Stimulated activated effector memory CD8-positive, alpha-beta T cell treated with anti-CD3 and anti-CD28 coated beads, Interleukin-12 subunit alpha, Interleukin-12 subunit beta, amount 100 ng/mL, for 72 hours (primary cell): ENCODE data around the gene HELZ.

Source experiments
- ATAC-seq: fragments of 150-1000 bp; cut with Tn5 transposase; 2 replicates; pipeline ENCODE4 v1.10.0; 2021
- DNase-seq, 2 donors: peaks; one replicate each; pipeline ENCODE4 v3.0.0; 2021 to 2022; ENCODE audit warnings: low spot score in 2 of 2
- H3K27ac Mint-ChIP-seq: one replicate; pipeline ENCODE4 v1.8.0; 2022; ENCODE audit warnings: mild to moderate bottlenecking, mixed read lengths
- H3K36me3 Mint-ChIP-seq: one replicate; pipeline ENCODE4 v1.8.0; 2022; ENCODE audit warnings: mild to moderate bottlenecking, mixed read lengths
- H3K4me1 Mint-ChIP-seq: one replicate; pipeline ENCODE4 v1.8.0; 2022; ENCODE audit warnings: mixed read lengths
- H3K4me3 Mint-ChIP-seq: one replicate; pipeline ENCODE4 v1.8.0; 2022; ENCODE audit warnings: mild to moderate bottlenecking, mixed read lengths
- H3K9me3 Mint-ChIP-seq: one replicate; pipeline ENCODE4 v1.8.0; 2022; ENCODE audit warnings: mixed read lengths

HELZ gene

DNA sequence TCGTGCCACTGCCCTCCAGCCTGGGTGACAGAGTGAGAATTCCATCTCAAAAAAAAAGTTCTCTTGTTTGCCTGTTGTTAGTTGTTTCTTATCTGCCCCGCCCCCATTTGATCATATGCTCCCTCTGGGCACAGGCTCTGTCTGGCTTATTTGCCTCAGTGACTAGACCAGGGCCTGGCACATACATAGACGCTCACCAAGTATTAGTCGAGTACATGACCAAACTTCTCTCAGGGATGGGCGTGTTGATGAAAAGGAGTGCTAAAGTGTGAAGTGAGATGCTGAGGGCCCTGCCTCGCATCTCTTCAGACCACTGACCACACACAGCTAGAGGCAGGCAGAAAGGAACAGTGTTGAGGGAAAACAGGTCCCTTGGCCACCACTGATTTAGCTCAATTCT, 3.3 kb upstream of the HELZ start:
- H3K36me3 Mint-ChIP-seq = peaks cover 11% of the 10 kb centered on the region
- peak overlapping the region; percentile 79 for H3K27ac Mint-ChIP-seq
- no peak for ATAC-seq
- DNase-seq = no peak
- peak overlapping the region; percentile 84 for H3K4me3 Mint-ChIP-seq
- no peaks in the 10 kb centered on the region for H3K9me3 Mint-ChIP-seq
- H3K4me1 Mint-ChIP-seq = peaks cover 31% of the 10 kb centered on the region

DNA sequence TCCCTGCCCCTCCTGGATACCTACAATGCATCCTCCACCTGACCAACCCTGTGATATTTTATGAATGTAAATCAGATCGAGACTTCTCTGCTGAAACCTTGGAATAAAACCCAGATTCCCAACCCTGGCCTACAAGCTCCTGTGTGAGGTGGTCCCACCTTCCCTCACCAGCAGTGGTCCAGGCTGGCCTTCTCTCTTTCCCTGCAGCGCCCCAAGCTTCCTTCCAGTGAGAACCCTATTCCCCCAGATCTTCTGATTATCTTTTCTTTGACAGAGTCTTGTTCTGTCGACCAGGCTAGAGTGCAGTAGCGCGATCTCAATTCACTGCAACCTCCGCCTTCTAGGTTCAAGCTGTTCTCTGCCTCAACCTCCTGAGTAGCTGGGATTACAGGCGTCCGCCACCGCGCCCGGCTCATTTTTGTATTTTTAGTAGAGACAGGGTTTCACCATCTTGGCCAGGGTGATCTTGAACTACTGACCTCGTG, 2.5 kb upstream of the HELZ start:
- H3K9me3 Mint-ChIP-seq = no peaks in the 10 kb centered on the region
- ATAC-seq (no peak), DNase-seq (no peak)
- peaks cover 19% of the 10 kb centered on the region for H3K36me3 Mint-ChIP-seq
- H3K27ac Mint-ChIP-seq = peak overlapping the region; percentile 89
- peak overlapping the region; percentile 84 for H3K4me3 Mint-ChIP-seq
- H3K4me1 Mint-ChIP-seq = peaks cover 33% of the 10 kb centered on the region

DNA sequence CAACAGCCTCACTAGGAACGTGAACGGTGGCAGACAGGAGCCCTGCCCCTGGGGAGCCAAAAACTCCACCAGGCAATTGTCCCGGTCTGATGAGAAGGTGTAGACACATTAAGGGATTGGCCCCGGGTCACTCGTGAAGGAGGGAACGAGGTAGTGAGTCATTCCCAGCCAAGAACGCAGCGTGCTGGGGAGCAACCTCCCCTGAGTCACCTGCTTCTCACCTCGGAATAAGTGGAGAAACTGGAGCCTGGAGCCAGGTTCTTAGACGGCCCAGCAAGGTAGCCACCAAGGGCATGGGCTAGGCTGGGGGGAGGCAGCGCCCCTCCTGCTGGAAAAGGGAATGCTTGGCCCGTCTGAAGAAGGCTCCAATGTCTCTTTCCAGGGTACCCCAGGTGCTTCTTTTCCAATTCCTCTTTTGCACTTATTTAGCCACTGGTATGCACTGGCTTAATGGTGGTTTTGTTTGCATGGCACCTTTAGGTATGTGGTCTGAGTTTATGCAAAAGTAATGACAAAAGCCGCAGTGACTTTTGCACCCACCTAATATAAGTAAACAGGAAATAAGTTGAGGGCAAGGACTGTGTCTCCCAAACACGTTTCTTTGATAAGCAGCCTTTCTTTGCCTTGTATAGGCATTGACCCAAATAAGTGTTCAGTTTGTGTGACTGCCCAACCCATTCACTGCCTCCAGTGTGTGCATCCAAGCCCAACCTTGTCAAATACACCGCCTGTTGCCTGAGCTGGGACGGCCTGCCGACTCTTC, 1.8 kb upstream of the HELZ start:
- DNase-seq (peak; percentile 39 to 74), ATAC-seq (peak; percentile 81)
- peaks cover 25% of the 10 kb centered on the region for H3K36me3 Mint-ChIP-seq
- H3K9me3 Mint-ChIP-seq = no peaks in the 10 kb centered on the region
- peak overlapping the region; percentile 84 for H3K4me3 Mint-ChIP-seq
- peak overlapping the region; percentile 89 for H3K27ac Mint-ChIP-seq
- H3K4me1 Mint-ChIP-seq = peaks cover 37% of the 10 kb centered on the region

DNA sequence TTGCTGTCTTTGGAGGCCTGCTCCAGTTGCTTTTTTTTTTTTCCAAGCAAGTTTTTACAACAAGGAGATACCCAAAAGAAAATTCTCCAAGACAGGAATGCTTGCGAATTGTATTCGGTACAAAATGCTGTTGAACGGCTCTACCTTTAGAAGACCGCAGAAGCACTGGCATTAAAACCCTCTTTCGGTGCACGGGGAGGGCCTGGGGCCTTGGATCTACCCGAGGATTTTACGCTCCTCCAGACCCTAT, 1.3 kb upstream of the HELZ start:
- Mint-ChIP-seq H3K4me3 (peak overlapping the region; percentile 84), H3K4me1 (peaks cover 42% of the 10 kb centered on the region), H3K36me3 (peaks cover 30% of the 10 kb centered on the region), H3K9me3 (no peaks in the 10 kb centered on the region), H3K27ac (peak overlapping the region; percentile 89)
- ATAC-seq (no peak), DNase-seq (no peak)

DNA sequence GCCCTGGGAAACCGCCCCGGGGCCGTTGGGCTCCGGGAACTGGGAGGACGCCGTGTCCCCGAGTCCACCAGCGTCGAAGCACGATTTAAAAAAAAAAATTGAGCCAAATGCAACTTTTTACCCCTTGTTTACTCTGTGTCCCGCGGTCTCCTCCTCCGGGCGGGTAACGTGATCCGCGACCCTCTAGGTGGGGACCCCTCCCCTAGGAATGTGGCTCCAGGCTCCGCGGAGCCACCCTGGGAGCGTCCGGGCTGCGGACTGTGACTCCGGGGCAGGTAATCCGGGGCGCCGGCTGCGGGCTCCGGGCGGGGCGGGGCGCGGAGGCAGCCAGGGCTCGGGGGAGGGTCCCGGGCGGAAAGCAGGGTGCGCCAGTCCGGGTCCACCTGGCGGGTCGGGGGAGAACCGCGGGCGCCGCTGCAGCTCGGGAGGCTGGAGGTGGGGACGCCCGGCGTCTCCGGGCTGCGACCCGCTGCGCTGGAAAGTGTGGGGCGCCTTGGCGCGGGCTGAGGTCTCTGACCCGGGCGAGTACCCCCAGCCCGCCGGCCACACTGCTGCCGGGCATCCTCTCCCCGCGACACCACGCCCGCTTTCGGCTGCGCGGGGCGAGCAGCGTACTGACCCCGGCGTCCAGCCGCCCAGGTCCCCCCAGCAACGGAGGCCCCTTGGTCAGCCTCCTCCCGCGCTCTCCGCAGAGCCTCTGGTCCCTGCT, 852 bp upstream of the HELZ start:
- Mint-ChIP-seq H3K36me3 (peaks cover 35% of the 10 kb centered on the region), H3K9me3 (no peaks in the 10 kb centered on the region), H3K4me3 (peak overlapping the region; percentile 84), H3K27ac (peak overlapping the region; percentile 89), H3K4me1 (peaks cover 46% of the 10 kb centered on the region)
- peak in 1 of 2 donors; percentile 69 for DNase-seq
- peak; percentile 27 for ATAC-seq

DNA sequence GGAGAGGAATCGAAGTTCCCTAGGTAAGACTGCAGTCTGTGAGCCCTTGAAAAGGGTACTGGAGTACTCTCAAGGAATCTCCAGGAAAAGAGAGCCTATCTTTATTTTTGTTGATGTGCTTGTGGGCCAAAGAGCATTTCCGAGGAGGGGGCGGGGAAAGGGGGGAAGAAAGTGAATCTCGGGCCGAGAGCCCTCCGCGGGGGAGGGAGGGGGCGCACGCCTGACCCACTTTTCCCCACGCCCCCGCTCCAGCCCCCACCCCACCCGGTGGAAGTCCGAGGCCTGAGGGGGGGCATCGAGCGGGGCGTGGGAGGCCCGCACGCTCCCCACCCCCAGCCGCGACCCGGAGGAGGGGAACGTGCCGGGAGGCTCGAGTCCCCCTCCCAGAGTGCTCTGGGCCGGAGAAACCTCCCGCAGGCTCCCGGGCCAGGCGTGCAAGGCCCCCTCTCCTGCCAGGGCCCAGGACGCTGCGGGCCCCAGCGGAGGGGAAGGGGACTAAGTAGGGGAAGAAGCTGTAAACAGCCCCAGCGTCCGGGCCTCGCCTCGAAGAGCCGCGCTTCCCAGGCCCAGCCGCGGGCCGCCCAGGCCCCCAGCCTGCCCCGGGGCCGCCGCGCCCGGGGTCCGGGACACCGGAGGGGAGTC, 444 bp downstream of the HELZ start:
- DNase-seq = no peak
- Mint-ChIP-seq H3K4me3 (peak overlapping the region; percentile 84), H3K4me1 (peaks cover 59% of the 10 kb centered on the region), H3K27ac (peak overlapping the region; percentile 92), H3K9me3 (no peaks in the 10 kb centered on the region), H3K36me3 (peaks cover 48% of the 10 kb centered on the region)
- peak; percentile 46 for ATAC-seq

DNA sequence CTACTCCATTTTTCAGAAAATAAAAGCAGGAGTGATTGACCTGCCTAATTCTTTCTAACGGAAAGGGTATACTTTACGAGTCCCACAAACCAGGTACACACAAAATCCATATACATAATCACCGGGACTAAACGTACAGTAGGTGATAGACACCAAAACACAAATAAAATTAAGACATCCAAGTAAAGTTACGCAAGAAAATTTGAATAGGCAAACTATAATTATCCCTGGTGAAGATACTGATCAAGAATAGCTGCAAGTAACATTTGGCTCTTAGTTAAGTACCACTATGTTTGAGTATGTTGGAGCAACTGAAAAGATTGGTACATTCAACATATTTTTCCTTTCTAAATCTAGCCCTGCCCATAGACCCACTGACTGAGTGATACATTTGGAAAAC, 1.7 kb downstream of the HELZ start:
- H3K9me3 Mint-ChIP-seq = no peaks in the 10 kb centered on the region
- peaks cover 64% of the 10 kb centered on the region for H3K4me1 Mint-ChIP-seq
- ATAC-seq (no peak), DNase-seq (no peak)
- H3K4me3 Mint-ChIP-seq = peak overlapping the region; percentile 84
- peaks cover 61% of the 10 kb centered on the region for H3K36me3 Mint-ChIP-seq
- peak overlapping the region; percentile 92 for H3K27ac Mint-ChIP-seq

DNA sequence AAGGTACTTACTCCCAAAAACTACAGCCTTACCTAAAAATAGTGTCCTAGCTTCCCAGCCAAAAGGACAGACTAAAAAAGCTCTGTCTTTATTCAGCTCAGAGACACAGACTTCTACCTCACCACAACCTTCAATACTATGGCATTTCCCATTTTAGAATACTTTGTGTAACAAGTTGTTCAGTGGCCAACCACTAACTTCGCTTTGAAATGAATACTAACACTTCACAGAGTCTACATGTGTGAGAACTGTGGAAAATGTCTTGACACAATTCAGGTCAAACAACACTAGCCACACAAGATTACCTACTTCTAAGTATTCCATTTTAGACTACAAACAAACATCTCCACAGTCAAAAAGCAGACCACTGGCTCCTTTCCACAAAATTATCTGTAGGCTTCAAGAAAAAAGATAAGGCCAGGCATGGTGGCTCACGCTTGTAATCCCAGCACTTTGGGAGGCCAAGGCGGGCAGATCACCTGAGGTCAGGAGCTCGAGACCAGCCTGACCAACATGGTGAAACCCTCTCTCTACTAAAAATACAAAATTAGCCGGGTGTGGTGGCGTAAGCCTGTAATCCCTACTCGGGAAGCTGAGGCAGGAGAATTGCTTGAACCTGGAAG, 3.2 kb downstream of the HELZ start:
- peak overlapping the region; percentile 68 for H3K27ac Mint-ChIP-seq
- no peak for DNase-seq
- peaks cover 75% of the 10 kb centered on the region for H3K36me3 Mint-ChIP-seq
- H3K4me1 Mint-ChIP-seq = peaks cover 50% of the 10 kb centered on the region
- H3K9me3 Mint-ChIP-seq = no peaks in the 10 kb centered on the region
- peak overlapping the region; percentile 45 for H3K4me3 Mint-ChIP-seq
- peak; percentile 14 for ATAC-seq

DNA sequence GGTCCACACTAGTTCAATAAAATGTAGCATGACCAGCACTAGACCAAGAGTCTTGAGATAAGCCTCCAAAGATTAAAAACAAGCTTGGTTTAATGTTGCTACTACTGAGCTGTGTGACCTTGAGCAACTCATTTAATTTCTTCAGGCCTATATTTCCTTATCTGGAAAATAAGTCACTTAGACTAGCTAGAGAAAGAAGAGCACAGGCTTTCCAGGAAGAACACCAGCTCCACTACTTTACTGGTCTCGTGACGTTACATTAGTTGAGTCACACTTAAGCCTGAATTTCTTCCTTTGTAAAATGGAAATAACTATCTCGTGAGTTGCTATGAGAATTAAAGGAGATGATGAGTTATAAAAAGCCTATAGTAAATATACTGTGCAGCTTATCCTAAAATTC, 5.4 kb downstream of the HELZ start:
- peak overlapping the region; percentile 68 for H3K27ac Mint-ChIP-seq
- ATAC-seq (no peak), DNase-seq (no peak)
- peaks cover 50% of the 10 kb centered on the region for H3K4me1 Mint-ChIP-seq
- H3K4me3 Mint-ChIP-seq = peak overlapping the region; percentile 45
- H3K9me3 Mint-ChIP-seq = no peaks in the 10 kb centered on the region
- peaks cover 98% of the 10 kb centered on the region for H3K36me3 Mint-ChIP-seq

DNA sequence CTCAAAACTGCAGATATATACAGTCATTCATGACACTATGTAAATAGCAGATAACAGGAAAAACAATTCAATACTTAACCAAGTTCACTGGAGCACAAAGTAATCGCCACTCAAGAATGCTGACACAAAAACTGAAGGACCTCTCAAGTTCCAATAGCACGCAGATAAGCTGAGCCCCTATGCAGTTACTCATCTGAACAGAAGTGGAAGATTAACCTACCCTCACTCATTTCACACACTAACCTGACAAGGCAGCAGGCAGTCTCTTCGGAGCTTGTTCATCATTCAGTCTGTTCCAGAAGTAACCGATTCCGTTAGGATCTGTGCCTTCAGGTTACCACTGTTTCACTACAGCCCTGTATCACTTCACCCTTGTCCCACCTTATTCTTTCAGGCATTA, 6.0 kb downstream of the HELZ start:
- DNase-seq (no peak), ATAC-seq (no peak)
- Mint-ChIP-seq H3K4me1 (peaks cover 56% of the 10 kb centered on the region), H3K36me3 (peaks cover 100% of the 10 kb centered on the region), H3K27ac (peak overlapping the region; percentile 68), H3K9me3 (no peaks in the 10 kb centered on the region), H3K4me3 (no peak overlapping the region)

DNA sequence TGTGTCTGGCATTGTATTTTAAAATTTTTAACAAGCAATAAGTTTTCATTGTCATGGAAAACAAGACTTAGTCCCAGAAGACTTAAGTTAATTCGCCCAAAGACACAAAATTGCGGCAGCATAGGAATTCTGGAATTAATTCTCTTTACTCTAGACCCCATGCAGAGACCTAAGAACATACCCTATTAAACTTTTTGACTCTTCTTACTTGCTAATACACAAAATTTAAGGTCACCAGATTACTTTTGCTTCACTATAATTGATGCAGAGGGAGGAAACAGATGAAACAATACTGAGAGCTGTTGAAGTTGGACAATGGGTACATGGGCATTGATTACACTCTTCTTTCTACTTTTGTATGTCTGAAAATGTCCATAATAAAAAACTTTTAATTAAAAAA, 12.6 kb downstream of the HELZ start:
- peaks cover 32% of the 10 kb centered on the region for H3K4me1 Mint-ChIP-seq
- no peak for ATAC-seq
- H3K9me3 Mint-ChIP-seq = no peaks in the 10 kb centered on the region
- H3K4me3 Mint-ChIP-seq = no peak overlapping the region
- peaks cover 99% of the 10 kb centered on the region for H3K36me3 Mint-ChIP-seq
- H3K27ac Mint-ChIP-seq = no peak overlapping the region
- DNase-seq = no peak

DNA sequence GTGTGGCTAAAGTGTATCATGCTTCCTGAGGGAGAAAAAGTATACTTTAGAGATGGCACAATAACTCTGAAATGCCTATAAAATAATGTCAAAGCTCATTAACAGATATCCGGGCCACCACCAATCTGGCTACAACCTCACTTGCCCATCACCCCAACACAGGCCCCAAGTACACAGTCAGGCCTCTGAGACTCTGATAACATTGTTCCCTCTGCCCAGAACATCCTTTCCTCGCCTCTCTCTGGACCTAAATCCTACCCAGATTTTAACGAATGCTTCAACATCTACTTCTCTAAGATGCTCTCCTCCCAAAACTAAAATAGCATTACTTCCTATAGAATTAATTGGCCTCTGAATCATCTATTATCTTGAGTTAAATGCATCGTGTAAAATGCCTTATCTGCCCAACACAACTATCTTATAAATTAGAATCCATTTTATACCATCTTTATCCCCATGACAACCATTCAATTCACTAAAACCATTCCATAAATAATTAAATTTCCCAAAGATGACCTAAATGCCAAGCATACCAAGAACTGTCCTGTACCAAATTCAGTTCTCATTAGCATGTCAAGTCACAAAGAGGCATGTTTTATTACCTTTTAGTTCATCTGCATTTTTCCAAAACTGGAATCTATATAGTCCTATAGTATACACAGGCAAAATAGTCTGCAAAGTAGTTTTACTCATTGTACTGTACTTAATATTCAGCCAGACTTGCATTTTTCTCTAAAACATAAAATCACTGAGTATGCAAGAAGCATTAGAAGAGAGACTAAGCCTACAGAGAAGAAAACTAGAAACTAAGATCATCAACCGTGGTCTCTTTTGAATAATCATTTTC, 15.7 kb downstream of the HELZ start:
- Mint-ChIP-seq H3K36me3 (peaks cover 87% of the 10 kb centered on the region), H3K4me1 (peaks cover 48% of the 10 kb centered on the region), H3K4me3 (no peak overlapping the region), H3K9me3 (no peaks in the 10 kb centered on the region), H3K27ac (peak overlapping the region; percentile 51)
- ATAC-seq (no peak), DNase-seq (no peak)

DNA sequence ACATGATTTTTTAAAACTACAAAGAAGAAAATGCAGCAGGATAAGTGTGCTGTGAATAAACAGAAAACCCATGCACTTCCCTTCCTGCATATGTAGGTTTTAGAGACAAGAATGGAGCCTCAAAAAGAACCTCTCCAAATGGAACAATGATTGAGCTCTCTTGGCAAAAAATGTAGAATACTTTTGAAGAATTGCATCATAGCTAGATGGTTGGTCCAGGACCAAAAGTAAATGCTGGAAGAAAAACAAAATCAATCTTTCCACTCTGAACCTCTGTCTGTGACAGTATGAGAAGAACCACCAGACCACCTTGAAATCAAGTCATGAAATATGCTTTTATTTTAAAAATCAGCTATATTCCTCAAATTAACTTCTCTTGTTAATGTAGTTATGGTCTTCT, 17.5 kb downstream of the HELZ start:
- Mint-ChIP-seq H3K27ac (no peak overlapping the region), H3K4me3 (no peak overlapping the region), H3K9me3 (no peaks in the 10 kb centered on the region), H3K4me1 (peaks cover 54% of the 10 kb centered on the region), H3K36me3 (peaks cover 86% of the 10 kb centered on the region)
- DNase-seq = no peak
- ATAC-seq = no peak

DNA sequence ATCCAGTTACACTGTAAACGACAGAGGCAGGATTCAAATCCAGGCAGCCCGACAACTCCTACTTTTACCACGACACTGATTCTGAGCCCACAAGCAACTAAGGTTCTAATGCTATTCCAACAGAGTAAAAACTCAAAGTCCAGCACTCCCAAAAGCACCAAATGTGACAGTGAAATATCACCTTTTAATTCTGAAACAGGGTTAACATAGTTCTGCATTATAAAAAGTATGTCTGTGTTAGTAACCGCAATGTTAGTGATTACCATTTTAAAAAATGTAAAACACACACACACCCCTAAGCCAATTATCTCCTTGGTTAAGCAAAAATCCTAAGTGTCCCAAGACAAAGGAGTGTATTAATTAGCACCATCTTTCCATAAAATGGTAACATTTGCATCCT, 19.7 kb downstream of the HELZ start:
- no peak for DNase-seq
- Mint-ChIP-seq H3K4me1 (peaks cover 62% of the 10 kb centered on the region), H3K9me3 (no peaks in the 10 kb centered on the region), H3K4me3 (no peak overlapping the region), H3K36me3 (peaks cover 78% of the 10 kb centered on the region), H3K27ac (no peak overlapping the region)
- no peak for ATAC-seq

DNA sequence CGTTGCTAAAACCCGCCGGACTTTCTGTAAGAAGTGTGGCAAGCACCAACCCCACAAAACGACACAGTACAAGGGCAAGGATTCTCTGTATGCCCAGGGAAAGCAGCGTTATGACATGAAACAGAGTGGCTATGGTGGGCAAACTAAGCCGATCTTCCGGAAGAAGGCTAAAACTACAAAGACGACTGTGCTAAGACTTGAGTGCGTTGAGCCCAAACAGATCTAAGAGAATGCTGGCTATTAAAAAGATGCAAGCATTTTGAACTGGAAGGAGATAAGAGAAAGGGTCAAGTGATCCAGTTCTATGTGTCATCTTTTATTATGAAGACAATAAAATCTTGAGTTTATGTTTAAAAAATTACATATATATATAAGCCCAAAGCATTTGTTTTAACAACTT, 20.3 kb downstream of the HELZ start:
- Mint-ChIP-seq H3K4me3 (no peak overlapping the region), H3K4me1 (peaks cover 67% of the 10 kb centered on the region), H3K27ac (no peak overlapping the region), H3K9me3 (no peaks in the 10 kb centered on the region), H3K36me3 (peaks cover 77% of the 10 kb centered on the region)
- DNase-seq (no peak), ATAC-seq (no peak)
